Measurements from ENCODE around the gene NRF1.

The NRF1 gene

GRCh38 chr7:129690701-129691100 is 79.2 kb downstream of the NRF1 start:
- no peaks in the 10 kb centered on the region for H3K9me2 ChIP-seq (ENCODE audit: low read depth, low read length)
- no peak overlapping the region for H3K9ac ChIP-seq (ENCODE audit: low read length)
- peaks cover 26% of the 10 kb centered on the region; the same call in 1 of the 2 replicates for H3K36me3 ChIP-seq (ENCODE audit: insufficient read depth, low read length)
- no peak overlapping the region for H3K4me3 ChIP-seq (ENCODE audit: low read depth, low read length, poor library complexity, severe bottlenecking)
- no peaks in the 10 kb centered on the region for H3K79me2 ChIP-seq (ENCODE audit: insufficient read depth, low read length)
- H2AFZ ChIP-seq (ENCODE audit: low read length) = no peak overlapping the region
- no peaks in the 10 kb centered on the region for H4K20me1 ChIP-seq (ENCODE audit: insufficient read depth, low read length)
- no peaks in the 10 kb centered on the region for H3K9me3 ChIP-seq (ENCODE audit: low read length)
- TF ChIP-seq CTCF (IDR thresholded peaks at IDR 0.05; ENCODE audit: low read length) = no peak
- TF ChIP-seq EZH2 (IDR thresholded peaks at IDR 0.05; ENCODE audit: borderline replicate concordance, low read length) = no peak
- H3K27ac ChIP-seq (ENCODE audit: low read depth, low read length, poor library complexity, severe bottlenecking) = no peak overlapping the region
- H3F3A ChIP-seq (ENCODE audit: insufficient read depth, low read length) = no peaks in the 10 kb centered on the region
- H3K4me1 ChIP-seq (ENCODE audit: insufficient read depth, low read length, severe bottlenecking) = no peaks in the 10 kb centered on the region
- H3K27me3 ChIP-seq (ENCODE audit: insufficient read depth, low read length) = no peaks in the 10 kb centered on the region
- no peak overlapping the region for H3K4me2 ChIP-seq (ENCODE audit: low read length)

DNA sequence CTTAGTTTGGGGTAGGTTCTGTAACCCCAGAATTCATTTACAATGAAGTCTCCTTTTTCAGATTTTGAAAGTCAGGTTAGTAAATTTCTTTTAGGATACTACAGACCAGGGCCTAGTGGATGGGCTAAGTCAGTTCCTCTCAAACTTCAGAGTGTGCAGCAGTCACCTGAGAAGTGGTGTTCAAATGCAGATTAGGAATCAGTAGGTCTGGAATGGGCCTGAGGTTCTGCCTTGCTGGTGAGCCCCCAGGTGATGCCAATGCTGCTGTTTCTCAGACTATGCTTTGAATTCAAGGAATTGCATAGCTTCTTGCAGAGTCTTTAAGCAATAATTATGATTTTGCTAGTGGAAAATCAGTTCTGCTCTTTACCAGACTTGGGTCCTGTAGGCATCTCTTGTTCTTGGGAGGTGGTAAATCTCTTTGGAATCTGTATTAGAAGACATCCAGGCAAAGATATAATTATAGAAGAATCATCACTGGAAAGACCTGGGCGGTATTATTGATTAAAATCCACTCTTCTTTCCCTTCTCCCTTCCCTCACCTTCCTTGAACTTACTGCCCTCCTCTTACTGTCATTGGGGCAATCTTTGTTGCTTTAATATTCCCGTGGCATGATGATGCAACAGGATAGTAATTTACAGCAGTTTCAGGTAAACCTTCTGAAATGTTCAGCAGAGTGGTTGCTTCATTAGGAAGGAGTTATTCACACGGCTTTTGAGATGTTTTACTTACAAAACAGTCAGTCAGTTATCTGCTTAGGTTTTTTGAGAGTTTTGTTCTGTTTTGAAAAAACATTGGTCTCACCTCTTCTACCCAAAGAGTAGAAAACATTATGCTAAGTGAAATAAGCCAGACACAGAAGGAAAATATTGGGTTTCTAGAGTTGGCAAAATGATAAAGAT is 87.2 kb downstream of the NRF1 start:
- Histone ChIP-seq H3K4me1 (ENCODE audit: insufficient read depth, low read length, severe bottlenecking) (no peaks in the 10 kb centered on the region), H3K9ac (ENCODE audit: low read length) (no peak overlapping the region), H3K9me2 (ENCODE audit: low read depth, low read length) (no peaks in the 10 kb centered on the region), H3F3A (ENCODE audit: insufficient read depth, low read length) (no peaks in the 10 kb centered on the region), H3K4me3 (ENCODE audit: low read depth, low read length, poor library complexity, severe bottlenecking) (no peak overlapping the region), H3K9me3 (ENCODE audit: low read length) (no peaks in the 10 kb centered on the region), H2AFZ (ENCODE audit: low read length) (no peak overlapping the region), H3K4me2 (ENCODE audit: low read length) (no peak overlapping the region), H3K79me2 (ENCODE audit: insufficient read depth, low read length) (no peaks in the 10 kb centered on the region), H4K20me1 (ENCODE audit: insufficient read depth, low read length) (no peaks in the 10 kb centered on the region), H3K27ac (ENCODE audit: low read depth, low read length, poor library complexity, severe bottlenecking) (no peak overlapping the region), H3K27me3 (ENCODE audit: insufficient read depth, low read length) (no peaks in the 10 kb centered on the region), H3K36me3 (ENCODE audit: insufficient read depth, low read length) (no peaks in the 10 kb centered on the region)
- no peak for TF ChIP-seq CTCF (IDR thresholded peaks at IDR 0.05; ENCODE audit: low read length)
- TF ChIP-seq EZH2 (IDR thresholded peaks at IDR 0.05; ENCODE audit: borderline replicate concordance, low read length) = no peak

DNA sequence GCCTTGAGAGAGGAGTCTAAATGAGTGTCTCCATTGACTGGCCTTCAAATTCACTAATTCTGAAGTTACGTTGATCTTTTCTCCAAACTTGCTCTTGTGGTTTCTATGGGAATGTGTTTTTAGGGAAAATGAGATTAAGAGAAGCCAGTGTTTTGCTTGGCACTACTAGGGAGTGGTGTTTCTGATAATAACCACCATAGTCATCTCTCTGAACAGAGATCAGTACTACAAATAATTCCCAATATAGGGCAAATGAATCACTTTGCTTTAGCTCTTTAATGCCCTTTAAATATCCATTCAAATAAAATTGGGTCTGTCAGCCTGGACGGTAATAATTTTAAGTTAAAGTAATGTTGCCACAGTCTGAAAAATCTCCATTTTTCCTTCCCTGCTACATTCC is 90.8 kb downstream of the NRF1 start:
- H2AFZ ChIP-seq (ENCODE audit: low read length) = no peak overlapping the region
- no peaks in the 10 kb centered on the region for H3K9me3 ChIP-seq (ENCODE audit: low read length)
- H3F3A ChIP-seq (ENCODE audit: insufficient read depth, low read length) = no peaks in the 10 kb centered on the region
- no peaks in the 10 kb centered on the region for H3K27me3 ChIP-seq (ENCODE audit: insufficient read depth, low read length)
- no peaks in the 10 kb centered on the region for H4K20me1 ChIP-seq (ENCODE audit: insufficient read depth, low read length)
- H3K27ac ChIP-seq (ENCODE audit: low read depth, low read length, poor library complexity, severe bottlenecking) = no peak overlapping the region
- H3K4me3 ChIP-seq (ENCODE audit: low read depth, low read length, poor library complexity, severe bottlenecking) = no peak overlapping the region
- H3K4me1 ChIP-seq (ENCODE audit: insufficient read depth, low read length, severe bottlenecking) = no peaks in the 10 kb centered on the region
- no peaks in the 10 kb centered on the region for H3K36me3 ChIP-seq (ENCODE audit: insufficient read depth, low read length)
- TF ChIP-seq CTCF (IDR thresholded peaks at IDR 0.05; ENCODE audit: low read length) = no peak
- no peak for TF ChIP-seq EZH2 (IDR thresholded peaks at IDR 0.05; ENCODE audit: borderline replicate concordance, low read length)
- no peaks in the 10 kb centered on the region for H3K9me2 ChIP-seq (ENCODE audit: low read depth, low read length)
- H3K4me2 ChIP-seq (ENCODE audit: low read length) = no peak overlapping the region
- H3K79me2 ChIP-seq (ENCODE audit: insufficient read depth, low read length) = no peaks in the 10 kb centered on the region
- H3K9ac ChIP-seq (ENCODE audit: low read length) = no peak overlapping the region
